GM19372 (cell line): Measurements from ENCODE around the gene RMDN3.

Experiments used
- ATAC-seq: cut with Tn5 transposase; IDR thresholded peaks from one replicate; pipeline ENCODE4 v1.9.1; 2021; ENCODE audit warnings: mild to moderate bottlenecking, low read depth, moderate library complexity; ENCODE audit not compliant: unreplicated experiment

RMDN3 gene

GRCh38 chr15:40754883-40755811 is at the start of gene RMDN3:
RMDN3 (minus strand) TSS chr15:40755254; CDS start chr15:40754783, 471 bp downstream.
- ATAC-seq, result peak; percentile 88

GRCh38 chr15:40803688-40804087 is 48.6 kb upstream of the RMDN3 start:
- no peak for ATAC-seq

GRCh38 chr15:40803076-40803475 is 48.0 kb upstream of the RMDN3 start:
- no peak for ATAC-seq

- no peak for ATAC-seq
Observed at GRCh38 chr15:40799523-40799922, 44.5 kb upstream of the RMDN3 start.

- no peak for ATAC-seq
Observed at GRCh38 chr15:40796512-40796911, 41.5 kb upstream of the RMDN3 start.

GRCh38 chr15:40796041-40796440 is 41.0 kb upstream of the RMDN3 start:
- ATAC-seq, result no peak

GRCh38 chr15:40793216-40793989 is 38.3 kb upstream of the RMDN3 start:
- no peak for ATAC-seq

- ATAC-seq, result no peak
Observed at GRCh38 chr15:40792394-40792793, 37.3 kb upstream of the RMDN3 start.

- no peak for ATAC-seq
Observed at GRCh38 chr15:40790718-40791117, 35.7 kb upstream of the RMDN3 start.

- ATAC-seq, result no peak
Observed at GRCh38 chr15:40789999-40790398, 34.9 kb upstream of the RMDN3 start.

- ATAC-seq, result no peak
Observed at GRCh38 chr15:40789119-40789518, 34.1 kb upstream of the RMDN3 start.

GRCh38 chr15:40787991-40788390 is 32.9 kb upstream of the RMDN3 start:
- ATAC-seq, result no peak

- no peak for ATAC-seq
Observed at GRCh38 chr15:40787344-40787841, 32.3 kb upstream of the RMDN3 start.

- ATAC-seq, result no peak
Observed at GRCh38 chr15:40785814-40786213, 30.8 kb upstream of the RMDN3 start.

GRCh38 chr15:40785164-40785563 is 30.1 kb upstream of the RMDN3 start:
- ATAC-seq, result no peak

GRCh38 chr15:40782609-40783227 is 27.7 kb upstream of the RMDN3 start:
- ATAC-seq, result no peak

GRCh38 chr15:40776537-40777141 is 21.6 kb upstream of the RMDN3 start:
- no peak for ATAC-seq

GRCh38 chr15:40775740-40776536 is 20.9 kb upstream of the RMDN3 start:
- no peak for ATAC-seq

- no peak for ATAC-seq
Observed at GRCh38 chr15:40775007-40775406, 20.0 kb upstream of the RMDN3 start.

GRCh38 chr15:40773902-40774301 is 18.8 kb upstream of the RMDN3 start:
- no peak for ATAC-seq
